ENCODE measurements around the gene BCL11B. TPM values are rescaled to one million over a fixed set of nuclear protein-coding genes. Genes with fewer than 3 reads are reported as not detected.

The BCL11B gene
- total RNA-seq, 1 experiment from 2014 or later: 0.84 TPM

DNA sequence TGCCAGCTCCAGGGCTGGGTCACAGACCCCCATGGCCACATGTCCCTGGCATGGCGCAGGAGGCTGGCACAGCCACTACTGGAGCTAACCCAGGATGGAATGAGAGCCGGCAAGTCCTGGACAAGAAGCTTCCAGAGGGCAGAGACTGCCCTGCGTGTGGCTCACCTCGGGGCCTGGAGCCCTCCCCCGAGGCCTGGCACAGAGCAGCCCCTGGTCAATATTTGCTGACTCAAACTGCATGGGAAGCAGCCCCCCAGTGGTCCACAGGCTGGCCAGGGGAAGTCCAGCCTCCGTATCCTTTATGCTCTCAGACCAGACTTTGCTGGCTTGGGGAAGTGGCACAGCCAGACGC lies 71.4 kb downstream of the BCL11B start:
- ChIA-PET POLR2A (no interaction called here), CTCF (interaction anchor here (0.7 kb wide), 1 partner anchor 285 kb away, joined by 3 read pairs; no protein-coding TSS in a partner anchor)
- TF ChIP-seq CTCF (IDR thresholded peaks at IDR 0.05; ENCODE audit: unreplicated experiment): no peak
- no peaks in the 10 kb centered on the region for H3K36me3 Mint-ChIP-seq (ENCODE audit: insufficient read depth, unreplicated experiment)
- no peak overlapping the region for H3K4me3 Mint-ChIP-seq (ENCODE audit: unreplicated experiment)
- BruUV-seq (replicated peaks): no TSS peak
- H3K27me3 Mint-ChIP-seq (ENCODE audit: insufficient read depth, unreplicated experiment): no peaks in the 10 kb centered on the region
- intact Hi-C loops (cut with micrococcal nuclease): no loop called here
- H3K9me3 Mint-ChIP-seq (ENCODE audit: unreplicated experiment): no peaks in the 10 kb centered on the region
- H3K4me1 Mint-ChIP-seq (ENCODE audit: insufficient read depth, unreplicated experiment): no peaks in the 10 kb centered on the region
- no peak overlapping the region for H3K27ac Mint-ChIP-seq (ENCODE audit: low read depth, unreplicated experiment)
- no peak for DNase-seq (ENCODE audit: unreplicated experiment)

- BruUV-seq (replicated peaks): no TSS peak
- peak; percentile 15 for TF ChIP-seq CTCF (IDR thresholded peaks at IDR 0.05; ENCODE audit: unreplicated experiment)
- Mint-ChIP-seq H3K4me1 (ENCODE audit: insufficient read depth, unreplicated experiment) (no peaks in the 10 kb centered on the region), H3K27ac (ENCODE audit: low read depth, unreplicated experiment) (no peak overlapping the region), H3K36me3 (ENCODE audit: insufficient read depth, unreplicated experiment) (no peaks in the 10 kb centered on the region), H3K4me3 (ENCODE audit: unreplicated experiment) (no peak overlapping the region), H3K9me3 (ENCODE audit: unreplicated experiment) (no peaks in the 10 kb centered on the region), H3K27me3 (ENCODE audit: insufficient read depth, unreplicated experiment) (no peaks in the 10 kb centered on the region)
- DNase-seq (ENCODE audit: unreplicated experiment): peak; percentile 15
- ChIA-PET CTCF (interaction anchor here (0.6 to 0.7 kb wide), 4 partner anchors 12 to 1202 kb away, joined by 3 to 5 read pairs (median 4); no protein-coding TSS in a partner anchor), POLR2A (interaction anchor here (0.6 kb wide), 2 partner anchors 506 to 703 kb away, joined by 3 read pairs; no protein-coding TSS in a partner anchor)
- intact Hi-C loops (cut with micrococcal nuclease): loop anchor here (10.0 kb wide), 1 partner anchor 1065 kb away; no protein-coding TSS in a partner anchor
Measured at GRCh38 chr14:99199846-99200653, 71.9 kb downstream of the BCL11B start.

GRCh38 chr14:99198746-99199502 lies 73.1 kb downstream of the BCL11B start:
- Mint-ChIP-seq H3K36me3 (ENCODE audit: insufficient read depth, unreplicated experiment) (no peaks in the 10 kb centered on the region), H3K27ac (ENCODE audit: low read depth, unreplicated experiment) (no peak overlapping the region), H3K4me3 (ENCODE audit: unreplicated experiment) (no peak overlapping the region), H3K9me3 (ENCODE audit: unreplicated experiment) (no peaks in the 10 kb centered on the region), H3K4me1 (ENCODE audit: insufficient read depth, unreplicated experiment) (no peaks in the 10 kb centered on the region), H3K27me3 (ENCODE audit: insufficient read depth, unreplicated experiment) (no peaks in the 10 kb centered on the region)
- DNase-seq (ENCODE audit: unreplicated experiment): no peak
- no TSS peak for BruUV-seq (replicated peaks)
- no peak for TF ChIP-seq CTCF (IDR thresholded peaks at IDR 0.05; ENCODE audit: unreplicated experiment)
- ChIA-PET POLR2A (no interaction called here), CTCF (interaction anchor here (0.8 kb wide), 1 partner anchor 721 kb away, joined by 4 read pairs; no protein-coding TSS in a partner anchor)
- intact Hi-C loops (cut with micrococcal nuclease): loop anchor here (10.0 kb wide), 1 partner anchor 1064 kb away; no protein-coding TSS in a partner anchor

DNA sequence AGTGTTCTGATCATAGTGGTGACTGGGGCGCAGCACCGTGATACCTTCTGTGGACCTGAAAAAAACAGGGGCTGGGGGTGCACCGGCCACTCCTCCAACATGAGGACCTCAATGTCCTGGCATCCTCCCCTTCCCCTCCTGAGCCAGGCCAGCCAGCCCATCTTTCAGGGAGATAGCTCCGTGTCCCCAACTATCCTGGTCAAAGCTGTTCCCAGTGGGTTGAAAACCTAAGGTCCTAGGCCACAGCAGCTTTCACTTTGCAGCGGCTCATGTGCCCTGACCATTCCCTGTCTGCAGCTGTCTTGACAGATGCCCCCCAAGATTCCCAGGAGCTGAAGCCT lies 75.7 kb downstream of the BCL11B start:
- H3K4me1 Mint-ChIP-seq (ENCODE audit: insufficient read depth, unreplicated experiment): peaks cover 9% of the 10 kb centered on the region
- ChIA-PET POLR2A (no interaction called here), CTCF (interaction anchor here (0.6 kb wide), 1 partner anchor 1066 kb away, joined by 3 read pairs; no protein-coding TSS in a partner anchor)
- no peaks in the 10 kb centered on the region for H3K27me3 Mint-ChIP-seq (ENCODE audit: insufficient read depth, unreplicated experiment)
- no peak overlapping the region for H3K27ac Mint-ChIP-seq (ENCODE audit: low read depth, unreplicated experiment)
- H3K4me3 Mint-ChIP-seq (ENCODE audit: unreplicated experiment): no peak overlapping the region
- no TSS peak for BruUV-seq (replicated peaks)
- H3K36me3 Mint-ChIP-seq (ENCODE audit: insufficient read depth, unreplicated experiment): no peaks in the 10 kb centered on the region
- no peaks in the 10 kb centered on the region for H3K9me3 Mint-ChIP-seq (ENCODE audit: unreplicated experiment)
- DNase-seq (ENCODE audit: unreplicated experiment): no peak
- intact Hi-C loops (cut with micrococcal nuclease): loop anchor here (10.0 kb wide), 1 partner anchor 1061 kb away; no protein-coding TSS in a partner anchor
- TF ChIP-seq CTCF (IDR thresholded peaks at IDR 0.05; ENCODE audit: unreplicated experiment): no peak

Data from MCF 10A (cell line).